DOHH2 (cell line): ENCODE measurements around the gene UPF2.

Experiments used
- H3F3A ChIP-seq: fragments of 200-600 bp; sonication (generic), shearing (Covaris generic); 2 replicates; pipeline ENCODE4 v1.6.0; 2016; ENCODE audit warnings: antibody characterized with exemption, mild to moderate bottlenecking; ENCODE audit not compliant: control insufficient read depth, insufficient read depth
- H3K27ac ChIP-seq: fragments of 200-600 bp; sonication (generic); 2 replicates; pipeline ENCODE4 v1.5.1; 2014; ENCODE audit warnings: low read depth, mild to moderate bottlenecking, low read length, moderate library complexity
- H3K27me3 ChIP-seq: fragments of 200-600 bp; sonication (generic); 2 replicates; pipeline ENCODE4 v1.6.1; 2014; ENCODE audit warnings: mild to moderate bottlenecking, low read length, mixed read lengths; ENCODE audit not compliant: control insufficient read depth
- H3K36me3 ChIP-seq: fragments of 200-600 bp; sonication (generic); 2 replicates; pipeline ENCODE4 v1.6.1; 2014; ENCODE audit warnings: mild to moderate bottlenecking, low read length, moderate library complexity, mixed read lengths; ENCODE audit not compliant: control insufficient read depth
- H3K4me1 ChIP-seq: fragments of 200-600 bp; sonication (generic); 2 replicates; pipeline ENCODE4 v1.6.1; 2014; ENCODE audit warnings: mild to moderate bottlenecking, low read length, mixed read lengths; ENCODE audit not compliant: control insufficient read depth
- H3K4me2 ChIP-seq: fragments of 200-600 bp; sonication (generic); 2 replicates; pipeline ENCODE4 v1.6.0; 2014; ENCODE audit warnings: mild to moderate bottlenecking, low read length, moderate library complexity
- H3K4me3 ChIP-seq: fragments of 200-600 bp; sonication (generic); 2 replicates; pipeline ENCODE4 v1.5.1; 2014; ENCODE audit warnings: mild to moderate bottlenecking, low read length, mixed read lengths
- H3K79me2 ChIP-seq: fragments of 200-600 bp; sonication (generic); 2 replicates; pipeline ENCODE4 v1.6.1; 2014; ENCODE audit warnings: mild to moderate bottlenecking, low read length, mixed read lengths; ENCODE audit not compliant: control insufficient read depth
- H3K9me2 ChIP-seq: fragments of 200-600 bp; sonication (generic); replicated peaks from 2 replicates; pipeline ENCODE4 v1.6.1; 2014; ENCODE audit warnings: mild to moderate bottlenecking, low read length, mixed read lengths; ENCODE audit not compliant: control insufficient read depth
- H3K9me3 ChIP-seq: fragments of 200-600 bp; sonication (generic); 2 replicates; pipeline ENCODE4 v1.6.1; 2014; ENCODE audit warnings: antibody characterized with exemption, low read length, mixed read lengths; ENCODE audit not compliant: control insufficient read depth, insufficient read depth
- H4K20me1 ChIP-seq: fragments of 200-600 bp; sonication (generic); 2 replicates; pipeline ENCODE4 v1.6.0; 2014; ENCODE audit warnings: low read depth, mild to moderate bottlenecking, antibody characterized with exemption, low read length, moderate library complexity; ENCODE audit not compliant: control insufficient read depth, insufficient read depth
- EZH2phosphoT487 ChIP-seq: fragments of 200-600 bp; sonication (generic); IDR thresholded peaks from 2 replicates; pipeline ENCODE4 v1.6.1; 2017; ENCODE audit warnings: borderline replicate concordance, mild to moderate bottlenecking, antibody characterized with exemption, low read length, moderate library complexity, mixed read lengths
- TF ChIP-seq, protein P1 (sequence below): fragments of 200-600 bp; sonication (generic); IDR thresholded peaks from one replicate; pipeline ENCODE4 v1.5.1; 2014; ENCODE audit warnings: antibody characterized with exemption, mild to moderate bottlenecking, low read depth, low read length; ENCODE audit not compliant: poor library complexity, severe bottlenecking

UPF2 gene

DNA sequence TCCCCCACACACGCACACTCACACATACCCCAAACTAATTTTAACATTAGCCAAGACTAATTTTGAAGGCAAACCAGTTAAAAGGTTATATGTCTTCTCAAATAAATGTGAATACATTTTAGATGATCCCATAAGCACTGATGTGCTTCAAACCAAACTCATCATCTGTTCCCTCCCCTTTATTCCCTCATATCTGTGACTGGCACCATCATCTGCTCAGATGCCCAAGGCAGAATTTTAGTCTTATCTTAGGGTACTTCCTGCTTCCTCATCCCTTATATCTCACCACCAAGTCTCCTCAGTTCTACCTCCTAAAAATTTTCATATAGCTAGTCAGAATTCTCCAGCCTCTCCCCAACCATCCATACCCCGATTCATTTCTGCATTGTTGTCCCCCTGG, 80.4 kb downstream of the UPF2 start:
- Histone ChIP-seq H3K9me2 (no peaks in the 10 kb centered on the region), H3K4me1 (no peaks in the 10 kb centered on the region), H3F3A (0 out of 2 replicates have a peak, but pooled peaks cover 5% of the 10 kb centered on the region), H3K79me2 (no peaks in the 10 kb centered on the region), H3K9me3 (no peaks in the 10 kb centered on the region), H3K4me3 (no peak overlapping the region), H3K4me2 (no peak overlapping the region), H3K27me3 (no peaks in the 10 kb centered on the region), H3K27ac (no peak overlapping the region), H4K20me1 (no peaks in the 10 kb centered on the region), H3K36me3 (peaks cover 75% of the 10 kb centered on the region)
- no peak for TF ChIP-seq EZH2phosphoT487
- TF ChIP-seq, protein P1, sequence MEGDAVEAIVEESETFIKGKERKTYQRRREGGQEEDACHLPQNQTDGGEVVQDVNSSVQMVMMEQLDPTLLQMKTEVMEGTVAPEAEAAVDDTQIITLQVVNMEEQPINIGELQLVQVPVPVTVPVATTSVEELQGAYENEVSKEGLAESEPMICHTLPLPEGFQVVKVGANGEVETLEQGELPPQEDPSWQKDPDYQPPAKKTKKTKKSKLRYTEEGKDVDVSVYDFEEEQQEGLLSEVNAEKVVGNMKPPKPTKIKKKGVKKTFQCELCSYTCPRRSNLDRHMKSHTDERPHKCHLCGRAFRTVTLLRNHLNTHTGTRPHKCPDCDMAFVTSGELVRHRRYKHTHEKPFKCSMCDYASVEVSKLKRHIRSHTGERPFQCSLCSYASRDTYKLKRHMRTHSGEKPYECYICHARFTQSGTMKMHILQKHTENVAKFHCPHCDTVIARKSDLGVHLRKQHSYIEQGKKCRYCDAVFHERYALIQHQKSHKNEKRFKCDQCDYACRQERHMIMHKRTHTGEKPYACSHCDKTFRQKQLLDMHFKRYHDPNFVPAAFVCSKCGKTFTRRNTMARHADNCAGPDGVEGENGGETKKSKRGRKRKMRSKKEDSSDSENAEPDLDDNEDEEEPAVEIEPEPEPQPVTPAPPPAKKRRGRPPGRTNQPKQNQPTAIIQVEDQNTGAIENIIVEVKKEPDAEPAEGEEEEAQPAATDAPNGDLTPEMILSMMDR, result no peak

DNA sequence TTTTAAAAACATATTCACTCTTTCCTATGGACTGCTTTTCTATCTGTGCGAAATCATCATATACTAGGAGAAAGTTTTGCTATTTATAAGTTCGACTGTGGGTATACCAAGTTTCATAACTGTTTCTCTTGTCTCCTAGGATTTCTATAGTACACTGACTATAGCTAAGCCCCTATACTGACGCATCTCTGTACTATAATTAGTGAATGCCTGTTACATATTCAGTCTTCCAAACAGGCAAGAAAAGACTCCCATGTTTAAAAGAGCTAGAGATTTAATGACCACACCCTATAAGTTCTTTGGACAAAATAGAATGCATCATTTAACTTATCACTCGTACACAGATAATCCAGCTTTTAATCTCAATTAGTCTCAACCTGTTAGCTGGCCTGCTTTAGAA, 80.8 kb downstream of the UPF2 start:
- Histone ChIP-seq H3F3A (0 out of 2 replicates have a peak, but pooled peaks cover 5% of the 10 kb centered on the region), H3K9me2 (no peaks in the 10 kb centered on the region)

DNA sequence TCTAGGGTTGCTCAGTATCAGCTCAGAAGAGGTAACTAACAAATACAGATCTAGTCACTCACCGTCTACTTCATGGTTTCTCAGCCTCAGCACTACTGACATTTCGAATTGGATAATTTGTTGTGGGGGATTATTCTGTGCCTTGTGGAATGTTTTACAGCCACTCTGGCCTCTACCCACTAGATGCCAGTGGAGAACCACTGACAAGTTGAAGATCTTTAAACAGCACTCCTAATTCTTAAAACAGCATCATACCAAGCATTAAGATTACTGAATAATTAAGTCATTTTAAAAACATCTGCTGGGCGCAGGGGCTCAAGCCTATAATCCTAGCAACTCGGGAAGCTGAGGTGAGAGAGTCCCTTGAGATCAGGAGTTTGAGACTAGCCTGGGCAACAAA, 82.6 kb downstream of the UPF2 start:
- H3K9me3 ChIP-seq, result no peaks in the 10 kb centered on the region
- no peak overlapping the region for H3K27ac ChIP-seq
- no peaks in the 10 kb centered on the region for H3K4me1 ChIP-seq
- no peaks in the 10 kb centered on the region for H3K9me2 ChIP-seq
- H3K4me3 ChIP-seq, result no peak overlapping the region
- no peaks in the 10 kb centered on the region for H3F3A ChIP-seq
- no peak for TF ChIP-seq EZH2phosphoT487
- TF ChIP-seq, protein P1, result no peak
- H3K4me2 ChIP-seq, result no peak overlapping the region
- H4K20me1 ChIP-seq, result no peaks in the 10 kb centered on the region
- H3K27me3 ChIP-seq, result no peaks in the 10 kb centered on the region
- H3K79me2 ChIP-seq, result no peaks in the 10 kb centered on the region
- peaks cover 79% of the 10 kb centered on the region for H3K36me3 ChIP-seq

More for the DNA sequence above, 80.8 kb downstream of the UPF2 start:
- no peaks in the 10 kb centered on the region for H3K79me2 ChIP-seq
- no peaks in the 10 kb centered on the region for H4K20me1 ChIP-seq
- no peak overlapping the region for H3K27ac ChIP-seq
- no peak overlapping the region for H3K4me2 ChIP-seq
- peaks cover 73% of the 10 kb centered on the region for H3K36me3 ChIP-seq
- TF ChIP-seq, protein P1, result no peak
- TF ChIP-seq EZH2phosphoT487, result no peak
- H3K4me1 ChIP-seq, result no peaks in the 10 kb centered on the region
- H3K9me3 ChIP-seq, result no peaks in the 10 kb centered on the region
- no peaks in the 10 kb centered on the region for H3K27me3 ChIP-seq
- no peak overlapping the region for H3K4me3 ChIP-seq
